Right lobe of liver (tissue), 6 donors: ENCODE measurements around the gene USP19. TPM values are rescaled to one million over a fixed set of nuclear protein-coding genes. Genes with fewer than 3 reads are reported as not detected.

ENCODE experiments used
- ATAC-seq, 4 donors: fragments of 200-7000 bp; cut with Tn5 transposase; one replicate each; pipeline ENCODE4 v1.9.1; 2020; ENCODE audit warnings: mild to moderate bottlenecking in 4 of 4, moderate library complexity in 4 of 4
- DNase-seq, 3 donors: peaks; one replicate each; pipeline ENCODE4 v3.0.0-alpha.2; 2020
- H3K27ac ChIP-seq, 3 donors: fragments of 200-600 bp; one replicate each; pipeline ENCODE4 v1.8.0; 2022
- H3K27me3 ChIP-seq, 2 donors: fragments of 200-600 bp; one replicate each; pipeline ENCODE4 v1.8.0; 2022
- H3K36me3 ChIP-seq, 4 donors: fragments of 200-600 bp; sonication (generic) in 1 of 4; one replicate each; pipeline versions ENCODE4 v1.5.1 to v1.8.0; 2017 to 2022; ENCODE audit warnings: control low read depth in 1 of 4
- H3K4me1 ChIP-seq, 4 donors: fragments of 200-600 bp; sonication (generic) in 1 of 4; one replicate each; pipeline versions ENCODE4 v1.5.1 to v1.8.0; 2017 to 2022; ENCODE audit warnings: control low read depth in 1 of 4
- H3K4me3 ChIP-seq, 3 donors: fragments of 200-600 bp; one replicate each; pipeline ENCODE4 v1.8.0; 2022
- H3K9me3 ChIP-seq, 4 donors: fragments of 200-600 bp; sonication (generic) in 1 of 4; one replicate each; pipeline versions ENCODE4 v1.5.1 to v1.8.0; 2017 to 2022; ENCODE audit warnings: control low read depth in 1 of 4
- POLR2A ChIP-seq: fragments of 450-650 bp; IDR thresholded peaks from one replicate; pipeline ENCODE4 v1.6.1; 2017; ENCODE audit warnings: antibody characterized with exemption, mild to moderate bottlenecking
- WGBS: methylation state at CpG from one replicate; pipeline ENCODE4 v1.1.6; 2018; ENCODE audit warnings: low coverage, low lambda C conversion rate; ENCODE audit not compliant: insufficient coverage; ENCODE audit errors: missing lambda C conversion rate; 5-methylcytosine and 5-hydroxymethylcytosine counted together
- intact Hi-C, 2 donors: fragments of 100-400 bp; cut with DNase I; formaldehyde crosslinking; loops; one replicate each; pipeline versions ENCODE4 v1.11.2 to v1.14.1; 2022
- total RNA-seq, 6 experiments: library from RNA; depleted of rRNA in 2 of 6; stranded (reverse); fragments of >200 nt in 2 of 6; fragmentation: NEBNext Ultra II Directional in 3 of 6; extraction: Animal tissue kit (Norgen Biotek cat#: 25700) in 3 of 6; gene quantifications; one replicate each; pipeline versions ENCODE4 v1.1.0 to v1.2.4, GENCODE V29; 2016 to 2023
- TF ChIP-seq, protein P1 (sequence below), 4 donors: fragments of 200-600 bp in 3 of 4; fragments of 450-650 bp in 1 of 4; IDR thresholded peaks; one replicate each; pipeline versions ENCODE4 v1.5.1 to v1.8.0; 2016 to 2022; ENCODE audit warnings: antibody characterized with exemption in 4 of 4, mild to moderate bottlenecking in 2 of 4
- donor health status: DM: no; HTN: yes; CAD: no.
- donor health status: DM: no; HTN: no; CAD: no.
- donor health status: DM: no; HTN: no; CAD: no.
- donor health status: DM: no; HTN: yes; CAD: no.
- donor health status: DM: no; HTN: yes; CAD: no.

The USP19 gene
- total RNA-seq, 6 experiments from 2014 or later: 28.0 to 39.0 (median 34.1) TPM

GRCh38 chr3:49104427-49105291 is 16.0 kb downstream of the USP19 start, which contains the start of gene QARS1:
TSS of gene QARS1 (minus strand) at chr3:49104757. CDS start at chr3:49104733, 24 bp downstream.
- ATAC-seq (peak; percentile 97 to 99 (median 98)), DNase-seq (peak; percentile 91 to 94 (median 92))
- peak within 1 kb of the TSS; percentile 37 to 68 (median 59) for H3K27ac ChIP-seq
- WGBS: 0% methylated on average over 7 of the region's 50 CpGs
- H3K4me3 ChIP-seq: peak within 1 kb of the TSS; percentile 90 to 96 (median 94)
- H3K27me3 ChIP-seq: no peaks in the 10 kb centered on the region
- peaks cover 0 to 49% (median 17%) of the 10 kb centered on the region in 4 donors for H3K36me3 ChIP-seq
- no peaks in the 10 kb centered on the region for H3K9me3 ChIP-seq
- TF ChIP-seq, protein P1, sequence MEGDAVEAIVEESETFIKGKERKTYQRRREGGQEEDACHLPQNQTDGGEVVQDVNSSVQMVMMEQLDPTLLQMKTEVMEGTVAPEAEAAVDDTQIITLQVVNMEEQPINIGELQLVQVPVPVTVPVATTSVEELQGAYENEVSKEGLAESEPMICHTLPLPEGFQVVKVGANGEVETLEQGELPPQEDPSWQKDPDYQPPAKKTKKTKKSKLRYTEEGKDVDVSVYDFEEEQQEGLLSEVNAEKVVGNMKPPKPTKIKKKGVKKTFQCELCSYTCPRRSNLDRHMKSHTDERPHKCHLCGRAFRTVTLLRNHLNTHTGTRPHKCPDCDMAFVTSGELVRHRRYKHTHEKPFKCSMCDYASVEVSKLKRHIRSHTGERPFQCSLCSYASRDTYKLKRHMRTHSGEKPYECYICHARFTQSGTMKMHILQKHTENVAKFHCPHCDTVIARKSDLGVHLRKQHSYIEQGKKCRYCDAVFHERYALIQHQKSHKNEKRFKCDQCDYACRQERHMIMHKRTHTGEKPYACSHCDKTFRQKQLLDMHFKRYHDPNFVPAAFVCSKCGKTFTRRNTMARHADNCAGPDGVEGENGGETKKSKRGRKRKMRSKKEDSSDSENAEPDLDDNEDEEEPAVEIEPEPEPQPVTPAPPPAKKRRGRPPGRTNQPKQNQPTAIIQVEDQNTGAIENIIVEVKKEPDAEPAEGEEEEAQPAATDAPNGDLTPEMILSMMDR (IDR thresholded peaks at IDR 0.05): no peak
- peak; percentile 56 for TF ChIP-seq POLR2A
- H3K4me1 ChIP-seq: peaks cover 0 to 15% (median 0%) of the 10 kb centered on the region in 4 donors
- intact Hi-C loops: no loop called here

GRCh38 chr3:49104052-49104426 is 16.6 kb downstream of the USP19 start:
- H3K36me3 ChIP-seq: peaks cover 0 to 49% (median 17%) of the 10 kb centered on the region in 4 donors
- DNase-seq (no peak), ATAC-seq (no peak)
- peaks cover 0 to 15% (median 0%) of the 10 kb centered on the region in 4 donors for H3K4me1 ChIP-seq
- intact Hi-C loops: no loop called here
- 2% methylated on average over 7 of the region's 8 CpGs for WGBS
- peak overlapping the region; percentile 90 to 96 (median 94) for H3K4me3 ChIP-seq
- TF ChIP-seq POLR2A: no peak
- TF ChIP-seq, protein P1 (IDR thresholded peaks at IDR 0.05): no peak
- H3K27ac ChIP-seq: peak overlapping the region; percentile 37 to 68 (median 59)
- no peaks in the 10 kb centered on the region for H3K27me3 ChIP-seq
- H3K9me3 ChIP-seq: no peaks in the 10 kb centered on the region

DNA sequence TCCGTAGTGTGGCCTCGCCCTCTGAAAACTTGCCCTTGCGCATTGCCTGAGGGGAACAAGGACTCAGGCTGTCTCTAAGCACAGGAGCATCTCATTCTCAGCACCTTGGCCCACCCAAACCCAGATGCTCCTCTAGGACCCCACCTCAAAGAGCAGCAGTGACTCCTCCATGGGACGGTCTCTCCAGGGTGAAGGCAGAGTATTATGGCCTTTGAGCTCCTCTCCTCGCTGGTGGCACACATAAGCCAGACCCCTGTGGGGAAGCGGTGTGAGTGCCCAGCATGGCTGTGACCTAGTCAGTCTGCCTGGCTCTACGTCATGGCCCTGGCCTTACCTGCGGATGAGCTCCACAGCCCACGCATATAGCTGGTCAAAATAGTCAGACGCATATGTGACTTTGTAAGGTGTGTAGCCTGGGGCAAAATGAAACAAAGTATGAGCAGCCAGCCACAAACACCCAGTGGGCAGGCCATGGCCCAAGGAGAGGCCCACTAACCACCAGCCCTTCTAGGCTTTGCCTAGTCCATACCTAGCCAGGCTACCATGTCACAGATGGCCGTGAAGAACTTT is 20.5 kb downstream of the USP19 start:
- H3K9me3 ChIP-seq: no peaks in the 10 kb centered on the region
- H3K36me3 ChIP-seq: peaks cover 0 to 53% (median 21%) of the 10 kb centered on the region in 4 donors
- H3K27me3 ChIP-seq: no peaks in the 10 kb centered on the region
- no peak overlapping the region for H3K4me3 ChIP-seq
- H3K4me1 ChIP-seq: peaks cover 0 to 9% (median under 1%) of the 10 kb centered on the region in 4 donors
- DNase-seq (peak in 1 of 3 donors; percentile 40), ATAC-seq (no peak)
- H3K27ac ChIP-seq: no peak overlapping the region
- 100% methylated on average over 1 of the region's 11 CpGs for WGBS
- intact Hi-C loops: no loop called here
- TF ChIP-seq, protein P1 (IDR thresholded peaks at IDR 0.05): no peak
- no peak for TF ChIP-seq POLR2A

DNA sequence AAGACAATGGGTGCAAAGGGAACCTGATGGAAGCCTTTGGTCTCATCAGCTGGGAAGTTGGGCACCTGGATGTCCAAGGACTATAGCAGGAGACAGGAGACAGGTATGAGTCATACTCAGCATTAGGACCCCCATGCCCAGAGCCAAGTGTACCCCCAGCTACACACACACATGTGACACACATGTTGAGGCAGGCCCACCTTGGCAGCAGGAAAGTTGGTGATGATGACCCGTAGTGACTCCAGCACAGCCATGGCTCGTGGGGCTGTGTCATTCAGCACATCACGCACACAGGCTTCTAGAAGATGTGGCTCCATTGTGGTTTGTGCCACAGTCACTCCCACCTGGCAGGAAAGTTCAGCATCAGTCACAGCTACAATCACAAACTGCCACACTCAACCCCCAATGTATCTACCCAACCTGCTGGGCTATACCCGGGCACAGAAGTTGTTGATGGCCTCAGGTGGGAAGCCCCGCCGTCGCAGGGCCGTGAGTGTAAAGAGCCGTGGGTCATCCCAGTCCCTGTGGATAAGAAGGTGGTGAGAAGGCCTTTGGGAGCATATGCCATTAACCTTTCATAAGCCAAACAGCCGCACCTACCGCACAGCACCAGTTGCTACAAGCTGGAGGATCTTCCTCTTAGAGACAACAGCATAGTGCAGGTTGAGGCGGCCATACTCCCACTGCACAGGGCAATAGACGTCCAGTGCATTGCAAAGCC is 21.6 kb downstream of the USP19 start:
- no CpG with 5 or more reads among the region's 13 CpGs for WGBS
- H3K27me3 ChIP-seq: no peaks in the 10 kb centered on the region
- H3K4me1 ChIP-seq: peaks cover 0 to 14% (median 4%) of the 10 kb centered on the region in 4 donors
- intact Hi-C loops: no loop called here
- H3K4me3 ChIP-seq: no peak overlapping the region
- peaks cover 0 to 53% (median 21%) of the 10 kb centered on the region in 4 donors for H3K36me3 ChIP-seq
- peak in 1 of 3 donors; percentile 30 for DNase-seq
- H3K27ac ChIP-seq: no peak overlapping the region
- no peaks in the 10 kb centered on the region for H3K9me3 ChIP-seq
- TF ChIP-seq, protein P1 (IDR thresholded peaks at IDR 0.05): no peak
- TF ChIP-seq POLR2A: no peak
- no peak for ATAC-seq
